Measurements from ENCODE around the gene STAB2.
"Not testable (repeated sequence)": the region's sequence is repeated elsewhere in the genome, so short reads cannot be mapped to it uniquely, and the experiment has no call there.

STAB2 gene

GRCh38 chr12:103794309-103795213 is 207.5 kb downstream of the STAB2 start:
- Histone ChIP-seq H3K27ac (no peak overlapping the region), H3K4me3 (no peak overlapping the region)

- Histone ChIP-seq H3K27ac (no peak overlapping the region), H3K4me3 (no peak overlapping the region)
These were observed 211.5 kb downstream of the STAB2 start for GRCh38 chr12:103798586-103798985.

- H3K4me3 ChIP-seq, result no peak overlapping the region
- no peak overlapping the region for H3K27ac ChIP-seq
These were observed 212.4 kb downstream of the STAB2 start for GRCh38 chr12:103799504-103799856.

DNA sequence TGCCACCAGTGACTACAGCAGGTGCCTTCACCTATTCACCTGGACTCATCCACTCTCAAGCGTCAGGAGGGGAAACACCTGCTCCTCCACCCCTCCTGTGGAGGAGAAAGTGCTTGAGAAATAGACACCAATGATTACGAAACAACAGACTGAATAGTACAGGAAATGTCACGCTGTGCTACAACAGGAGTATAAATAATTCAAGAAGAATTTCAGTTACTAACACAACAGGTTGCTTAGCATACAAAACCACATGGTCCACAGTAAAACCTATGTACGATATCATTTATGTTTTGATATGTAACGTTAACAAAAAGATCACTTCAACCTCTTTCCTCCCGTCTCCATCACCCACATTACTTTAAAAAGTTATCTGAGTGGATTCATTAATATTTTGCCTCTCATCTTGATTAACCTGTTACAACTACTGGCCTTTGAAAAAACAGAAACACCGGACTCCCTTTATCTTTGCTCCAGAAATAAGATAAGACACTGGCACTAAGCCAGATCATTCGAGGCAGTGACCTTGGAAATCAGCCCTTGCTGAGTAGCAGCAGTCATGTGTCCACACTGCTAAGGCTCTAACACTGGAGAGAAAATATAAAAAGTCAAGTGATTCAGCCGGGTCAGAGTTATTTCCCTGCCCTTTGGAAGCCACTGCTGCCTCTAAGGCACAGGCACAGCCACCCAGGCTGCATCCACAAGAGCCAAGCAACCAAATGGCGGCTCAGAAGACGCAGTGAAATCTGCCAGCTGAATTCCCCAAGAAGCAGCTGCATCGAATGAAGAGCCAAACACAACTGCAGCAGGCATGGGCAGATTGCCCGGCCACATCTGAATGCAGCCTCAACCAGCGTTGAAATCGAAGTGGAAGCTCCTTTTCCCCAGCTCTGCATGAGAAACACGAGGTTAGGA is 213.0 kb downstream of the STAB2 start:
- H3K27ac ChIP-seq, result peak overlapping the region in 5 of 21 experiments; percentile 6 to 67 (median 40)
- peak overlapping the region in 1 of 7 experiments; percentile 8 for H3K4me3 ChIP-seq

- Histone ChIP-seq H3K4me3 (no peak overlapping the region), H3K27ac (peak overlapping the region in 2 of 21 experiments; percentile 47 to 76)
These were observed 214.9 kb downstream of the STAB2 start for GRCh38 chr12:103801709-103802585.

GRCh38 chr12:103802586-103802886 is 215.5 kb downstream of the STAB2 start:
- peak overlapping the region in 2 of 21 experiments; percentile 47 to 55 for H3K27ac ChIP-seq

DNA sequence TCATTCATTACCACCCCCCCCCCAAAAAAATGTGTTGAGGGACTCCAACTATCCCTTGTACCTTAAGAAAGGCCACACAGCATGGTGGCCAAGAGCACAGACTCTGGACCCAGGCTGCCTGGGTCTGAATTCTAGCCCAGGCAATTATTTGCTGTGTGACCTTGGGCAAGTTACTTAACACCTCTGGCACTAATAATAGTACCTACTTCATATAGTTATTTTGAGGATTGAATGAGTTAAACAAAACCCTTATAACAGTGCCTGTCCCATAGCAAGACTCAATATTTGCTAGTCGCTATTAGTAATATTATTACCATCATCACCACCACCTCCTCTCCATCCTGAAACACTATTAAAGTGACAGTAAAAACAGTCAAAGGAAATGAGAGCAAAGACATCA is 216.8 kb downstream of the STAB2 start:
- no peak overlapping the region for H3K27ac ChIP-seq
- H3K4me3 ChIP-seq, result no peak overlapping the region

More at GRCh38 chr12:103802586-103802886, 215.5 kb downstream of the STAB2 start:
- no peak overlapping the region for H3K4me3 ChIP-seq

GRCh38 chr12:103805655-103806360 is 218.7 kb downstream of the STAB2 start:
- H3K27ac ChIP-seq, result no peak overlapping the region
- H3K4me3 ChIP-seq, result no peak overlapping the region

GRCh38 chr12:103806803-103807202 is 219.7 kb downstream of the STAB2 start:
- H3K27ac ChIP-seq, result peak overlapping the region in 2 of 21 experiments; percentile 22 to 50

DNA sequence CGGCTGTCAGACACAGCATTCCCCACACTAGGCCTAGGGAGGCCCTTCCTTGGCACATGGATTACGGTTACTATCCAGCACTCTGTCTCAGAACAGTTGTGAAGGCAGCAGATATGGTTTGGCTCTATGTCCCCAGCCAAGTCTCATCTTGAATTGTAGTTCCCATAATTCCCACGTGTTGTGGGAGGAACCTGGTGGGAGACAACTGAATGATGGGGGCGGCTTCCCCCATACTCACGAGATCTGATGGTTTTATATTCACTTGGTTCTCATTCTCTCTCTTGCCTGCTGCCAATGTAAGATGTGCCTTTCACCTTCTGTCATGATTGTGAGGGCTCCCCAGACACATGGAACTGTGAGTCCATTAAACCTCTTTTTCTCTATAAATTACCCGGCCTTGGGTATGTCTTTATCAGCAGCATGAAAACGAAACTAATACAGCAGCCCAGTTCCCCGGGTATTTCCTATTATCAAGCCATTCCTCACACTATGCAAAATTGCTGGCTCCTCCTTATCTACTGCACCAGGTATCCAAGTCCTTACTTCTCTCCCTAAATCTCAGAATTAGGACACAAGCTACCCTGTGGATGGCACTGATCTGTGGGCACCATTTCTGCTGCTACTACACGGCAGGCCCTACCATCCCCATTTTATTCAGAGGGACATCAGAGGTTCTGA is 220.6 kb downstream of the STAB2 start:
- H3K4me3 ChIP-seq, result no peak overlapping the region
- H3K27ac ChIP-seq, result no peak overlapping the region

More at GRCh38 chr12:103806803-103807202, 219.7 kb downstream of the STAB2 start:
- H3K4me3 ChIP-seq, result no peak overlapping the region

DNA sequence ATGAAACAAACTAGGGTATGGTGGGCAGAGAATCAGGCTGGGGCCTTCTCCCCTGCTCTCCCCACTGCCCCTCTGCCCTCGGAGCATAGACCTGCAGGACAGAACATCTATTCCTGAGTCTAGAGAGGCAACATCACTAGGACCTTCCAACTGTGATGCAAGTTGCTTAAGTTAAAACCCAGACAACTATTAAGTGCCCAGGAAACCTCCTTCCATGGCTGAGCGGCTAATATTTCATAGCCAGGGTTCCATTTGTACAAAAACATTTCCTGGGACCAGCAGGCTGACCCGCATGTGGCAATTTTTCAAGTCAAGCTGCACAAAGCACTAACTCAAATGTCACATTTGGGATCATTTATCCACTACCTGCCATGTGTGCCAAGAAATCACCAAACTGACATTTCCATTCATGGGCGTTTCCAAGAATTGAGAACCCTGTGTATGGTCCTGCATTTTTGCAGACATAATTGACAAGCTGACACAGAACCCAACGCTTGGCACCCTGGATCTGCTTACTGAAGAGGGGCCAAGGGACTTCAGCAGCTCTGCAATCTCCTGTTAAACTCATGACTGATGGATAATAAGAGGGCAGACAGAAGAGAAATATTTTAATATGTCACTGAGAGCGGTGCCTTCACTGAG is 221.3 kb downstream of the STAB2 start:
- H3K4me3 ChIP-seq, result no peak overlapping the region
- H3K27ac ChIP-seq, result no peak overlapping the region

DNA sequence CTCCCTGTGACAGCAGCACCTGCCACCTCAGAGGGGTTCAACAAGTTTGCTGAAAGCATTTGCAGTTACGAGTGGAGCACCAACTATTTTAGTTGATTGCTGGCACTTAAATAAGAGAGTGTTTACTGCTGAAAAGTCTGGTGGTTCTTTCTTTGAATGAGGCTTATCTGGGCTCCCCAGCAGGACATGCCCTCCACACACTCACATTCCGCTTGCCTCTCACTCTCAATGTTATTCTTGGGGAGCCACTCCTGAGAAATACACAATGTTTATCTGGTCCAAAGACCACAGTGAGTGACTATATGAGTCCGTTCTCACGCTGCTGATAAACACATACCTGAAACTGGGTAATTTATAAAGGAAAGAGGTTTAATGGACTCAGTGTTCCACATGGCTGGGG is 222.1 kb downstream of the STAB2 start:
- no peak overlapping the region for H3K27ac ChIP-seq

DNA sequence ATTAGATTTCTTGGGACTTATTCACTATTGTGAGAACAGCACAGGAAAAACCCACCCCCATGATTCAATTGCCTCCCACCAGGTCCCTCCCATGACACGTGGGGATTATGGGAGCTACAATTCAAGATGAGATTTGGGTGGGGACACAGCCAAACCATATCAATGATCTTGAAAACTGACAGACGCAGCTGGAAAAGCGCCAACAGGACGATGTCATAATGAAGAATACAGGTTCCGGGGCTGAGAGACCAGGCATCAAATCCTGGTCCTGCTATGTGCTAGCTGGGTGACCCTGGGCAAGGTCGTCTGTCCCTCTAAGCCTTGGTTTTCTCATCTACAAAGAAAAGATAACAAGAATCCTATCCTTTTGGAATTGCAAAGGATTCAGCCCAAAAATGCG is 222.6 kb downstream of the STAB2 start:
- H3K4me3 ChIP-seq, H3K27ac ChIP-seq: not testable (repeated sequence)

More for the DNA sequence above, 222.1 kb downstream of the STAB2 start:
- H3K4me3 ChIP-seq, result no peak overlapping the region

- H3K27ac ChIP-seq, result no peak overlapping the region
- H3K4me3 ChIP-seq, result no peak overlapping the region
These were observed 223.0 kb downstream of the STAB2 start for GRCh38 chr12:103810111-103810510.

DNA sequence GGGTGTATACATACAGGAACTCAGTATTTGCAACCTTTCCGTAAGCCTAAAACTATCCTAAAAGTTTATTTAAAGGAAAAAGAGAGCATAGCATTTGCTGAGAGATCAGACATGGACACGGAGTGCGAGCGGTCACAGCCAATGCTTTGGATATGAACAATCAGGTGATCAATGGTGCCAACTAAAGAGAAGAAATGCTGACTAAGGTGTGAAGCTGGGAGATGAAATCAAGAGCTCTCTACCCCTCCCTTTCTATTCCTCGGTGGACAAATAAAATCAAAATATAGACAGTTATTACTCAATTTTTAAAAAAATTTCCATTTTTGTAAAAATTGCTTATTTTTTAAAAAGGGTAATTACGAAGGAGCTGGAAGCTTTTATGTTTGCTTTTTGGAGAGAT is 224.7 kb downstream of the STAB2 start:
- Histone ChIP-seq H3K4me3 (no peak overlapping the region), H3K27ac (no peak overlapping the region)

DNA sequence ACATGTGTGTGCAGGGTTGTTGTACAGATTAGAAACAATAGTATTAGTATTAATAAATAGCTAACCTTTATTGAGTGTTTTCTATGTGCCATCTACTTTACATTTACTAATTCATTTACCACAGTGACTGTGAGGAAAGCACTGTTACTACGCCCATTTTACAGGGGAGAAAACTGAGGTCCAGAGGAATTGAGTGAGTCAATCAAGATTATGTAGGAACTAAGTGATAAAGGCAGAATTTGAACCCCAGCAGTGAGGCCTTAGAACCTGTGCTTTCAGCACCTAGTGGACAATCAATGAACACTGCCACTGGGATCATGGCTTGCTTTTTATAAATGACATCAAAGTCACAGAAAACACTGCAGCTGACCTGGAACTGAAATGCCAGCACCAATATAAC is 225.7 kb downstream of the STAB2 start:
- Histone ChIP-seq H3K4me3 (no peak overlapping the region), H3K27ac (no peak overlapping the region)

- H3K27ac ChIP-seq, result no peak overlapping the region
- no peak overlapping the region for H3K4me3 ChIP-seq
These were observed 226.4 kb downstream of the STAB2 start for GRCh38 chr12:103813426-103813825.

DNA sequence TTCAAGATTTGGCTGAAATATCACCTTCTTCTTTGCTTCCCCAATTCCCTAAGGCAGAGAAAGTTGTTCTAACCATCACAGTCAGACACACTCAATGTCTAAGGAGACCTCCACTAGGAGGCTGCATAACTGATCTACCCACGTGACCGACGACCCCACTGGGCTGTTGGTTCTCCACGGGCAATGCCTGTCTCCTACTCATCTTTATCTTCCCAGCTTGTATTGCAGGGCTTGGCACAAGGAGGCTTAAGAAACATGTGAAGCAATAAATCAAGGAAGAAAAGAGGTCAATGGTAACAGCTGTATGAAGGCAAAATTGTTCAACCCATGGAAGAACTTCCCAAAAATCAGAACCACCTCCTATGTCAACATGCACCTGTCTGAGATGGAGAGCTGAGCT is 226.9 kb downstream of the STAB2 start:
- H3K27ac ChIP-seq, result no peak overlapping the region
- H3K4me3 ChIP-seq, result no peak overlapping the region
